NCI-H774 (cell line): ENCODE measurements around the gene CDH8.
"Not testable (repeated sequence)": the region's sequence is repeated elsewhere in the genome, so short reads cannot be mapped to it uniquely, and the experiment has no call there.

Source experiments
- DNase-seq: peaks from one replicate; lab custom pipeline; 2025; lab: John Stamatoyannopoulos, UW

Gene CDH8

DNA sequence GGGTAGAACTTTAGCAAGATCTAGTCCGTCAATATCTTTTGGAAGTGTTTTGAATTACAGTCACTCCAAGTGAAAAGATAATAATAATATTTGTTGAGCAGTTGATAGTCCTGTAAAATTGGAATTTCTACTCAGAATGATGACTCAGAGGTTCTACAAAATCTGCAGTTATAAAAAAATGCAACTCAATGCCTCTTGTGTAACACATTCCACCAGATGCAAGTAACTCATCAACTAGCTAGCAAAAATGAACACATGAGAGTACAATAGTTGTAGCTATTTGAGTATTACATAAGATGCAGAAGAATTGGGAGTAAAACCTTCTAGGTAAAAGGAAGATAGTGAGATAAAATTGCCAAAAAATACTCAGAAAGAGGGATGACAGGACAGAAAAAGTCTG lies 177.2 kb downstream of the CDH8 start:
- no peak for DNase-seq

- peak; percentile 72 for DNase-seq
These were observed 193.6 kb downstream of the CDH8 start for GRCh38 chr16:61842666-61843065.

DNA sequence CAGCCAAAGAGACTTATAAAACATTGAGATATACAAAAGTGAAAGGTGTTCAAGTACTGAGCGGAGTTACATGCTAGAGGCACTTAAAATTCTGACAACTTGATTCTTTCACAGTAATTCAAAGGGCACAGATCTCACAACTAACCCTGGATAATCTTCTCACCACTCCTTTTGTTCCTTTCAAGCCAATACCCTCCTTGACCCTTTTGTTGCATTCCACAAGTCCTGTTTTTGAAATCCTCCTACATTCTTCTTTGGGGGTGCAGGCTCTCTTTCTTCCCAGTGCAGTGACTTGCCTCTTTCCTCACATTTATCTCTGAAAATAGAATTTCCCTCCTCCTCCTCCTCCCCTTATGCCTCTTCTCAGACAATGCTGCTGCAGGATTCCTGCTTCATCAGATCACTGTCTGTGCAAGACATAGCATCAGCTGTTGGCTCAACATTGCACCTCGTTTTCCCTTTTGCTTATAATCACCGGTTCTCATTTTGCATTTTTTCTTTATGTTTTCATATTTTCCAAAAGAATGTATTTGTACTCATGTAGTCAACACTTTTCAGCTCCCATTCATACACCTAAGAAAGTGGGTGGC lies 199.3 kb downstream of the CDH8 start:
- DNase-seq = no peak

GRCh38 chr16:61834082-61834481 lies 202.2 kb downstream of the CDH8 start:
- DNase-seq = no peak

DNA sequence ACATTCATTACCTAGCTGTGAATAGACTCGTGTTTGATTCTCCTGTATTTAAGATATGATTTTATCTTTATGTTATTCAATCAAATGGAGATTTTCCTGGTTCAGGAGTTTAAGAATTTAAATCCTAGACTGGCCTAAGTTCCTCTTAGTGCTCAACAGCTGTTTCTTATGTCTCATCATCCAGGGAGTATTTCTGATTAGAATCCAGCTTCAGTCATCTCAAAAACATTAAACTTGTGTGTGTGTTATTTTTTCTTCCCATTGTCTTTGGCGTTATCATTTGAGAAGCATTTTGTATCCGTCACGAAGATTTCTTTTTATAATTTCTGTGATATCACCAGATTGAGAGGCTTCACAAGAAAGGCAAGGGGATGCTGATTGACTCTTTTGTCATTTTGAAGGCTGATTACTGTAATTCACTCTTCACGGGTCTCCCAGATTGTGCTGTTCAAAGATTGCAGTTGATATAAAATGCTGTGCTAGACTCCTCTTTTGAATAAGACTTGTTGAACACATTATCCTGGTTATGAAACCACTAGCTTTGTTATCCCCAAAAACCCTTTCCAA lies 204.8 kb downstream of the CDH8 start:
- no peak for DNase-seq

DNA sequence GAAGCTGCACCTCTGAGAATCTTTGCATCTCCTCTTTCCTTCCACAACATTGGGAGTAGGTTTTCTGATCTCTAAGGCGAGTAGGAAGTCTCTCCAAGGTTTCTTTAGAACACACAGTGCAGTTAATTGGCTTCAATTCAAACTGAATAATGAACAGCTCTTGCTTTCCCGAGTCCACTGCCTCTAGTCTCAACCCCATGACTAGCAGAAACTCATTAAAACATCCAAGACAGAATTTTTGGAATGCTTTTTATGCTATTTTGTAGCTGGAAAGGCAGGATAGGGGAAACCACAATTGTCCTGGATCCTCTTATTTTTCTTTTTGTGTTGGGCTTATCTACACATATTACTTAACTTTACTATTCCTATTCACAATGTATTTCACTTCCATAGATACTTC lies 206.6 kb downstream of the CDH8 start:
- DNase-seq = no peak

- no peak for DNase-seq
These were observed 212.9 kb downstream of the CDH8 start for GRCh38 chr16:61823326-61823725.

GRCh38 chr16:61820820-61821219 lies 215.4 kb downstream of the CDH8 start:
- no peak for DNase-seq

- no peak for DNase-seq
These were observed 215.8 kb downstream of the CDH8 start for GRCh38 chr16:61820398-61820797.

- no peak for DNase-seq
These were observed 217.4 kb downstream of the CDH8 start for GRCh38 chr16:61818850-61819249.

GRCh38 chr16:61817583-61818278 lies 218.5 kb downstream of the CDH8 start:
- no peak for DNase-seq

DNA sequence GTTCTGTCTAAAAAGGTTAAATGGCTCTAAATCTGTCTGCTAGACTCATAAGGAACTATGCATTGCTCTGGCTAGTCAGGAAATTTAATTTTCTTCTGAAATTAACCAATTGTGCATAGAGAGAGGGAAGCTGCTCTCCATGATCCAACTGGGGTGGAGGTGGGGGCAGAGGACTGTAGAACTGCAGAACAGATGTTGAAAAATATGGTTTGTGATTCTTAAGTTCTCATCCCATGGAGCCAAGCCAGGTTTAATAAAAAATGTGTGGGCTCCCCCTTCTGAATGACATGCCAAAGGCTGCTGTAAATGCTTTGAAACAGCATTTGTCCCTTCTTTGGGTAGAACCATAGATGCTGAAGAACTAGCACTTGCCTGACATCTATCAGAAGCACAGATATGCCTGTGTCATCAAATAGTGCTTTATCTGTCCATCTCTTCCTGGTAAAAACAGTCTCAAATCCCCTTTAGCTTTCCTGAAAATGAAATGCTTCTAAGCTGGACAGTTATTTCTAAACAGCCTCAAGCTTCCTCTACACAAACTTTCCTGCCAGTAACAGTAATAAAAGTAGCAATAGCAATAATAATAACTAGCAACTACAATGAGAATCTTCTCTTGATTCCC lies 221.4 kb downstream of the CDH8 start:
- no peak for DNase-seq

- no peak for DNase-seq
These were observed 222.9 kb downstream of the CDH8 start for GRCh38 chr16:61813339-61813738.

GRCh38 chr16:61812251-61812650 lies 224.0 kb downstream of the CDH8 start:
- no peak for DNase-seq

GRCh38 chr16:61807551-61807950 lies 228.7 kb downstream of the CDH8 start:
- no peak for DNase-seq

DNA sequence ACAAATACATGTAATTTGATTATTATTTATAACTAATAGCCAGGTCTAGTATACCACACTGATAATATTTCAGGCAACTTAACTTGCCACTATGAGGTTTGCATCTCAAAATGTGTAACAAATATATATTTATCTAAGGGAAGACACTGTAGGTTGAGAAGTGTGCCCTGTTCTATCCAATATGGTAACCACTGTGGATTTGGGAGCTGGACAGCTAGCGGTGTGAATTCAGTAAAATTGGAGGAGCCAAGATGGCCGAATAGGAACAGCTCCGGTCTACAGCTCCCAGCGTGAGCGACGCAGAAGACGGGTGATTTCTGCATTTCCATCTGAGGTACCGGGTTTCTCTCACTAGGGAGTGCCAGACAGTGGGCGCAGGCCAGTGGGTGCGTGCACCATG lies 235.0 kb downstream of the CDH8 start:
- not testable (repeated sequence) for DNase-seq

- no peak for DNase-seq
These were observed 237.5 kb downstream of the CDH8 start for GRCh38 chr16:61798741-61799140.

- DNase-seq = no peak
These were observed 238.2 kb downstream of the CDH8 start for GRCh38 chr16:61797961-61798507.

DNA sequence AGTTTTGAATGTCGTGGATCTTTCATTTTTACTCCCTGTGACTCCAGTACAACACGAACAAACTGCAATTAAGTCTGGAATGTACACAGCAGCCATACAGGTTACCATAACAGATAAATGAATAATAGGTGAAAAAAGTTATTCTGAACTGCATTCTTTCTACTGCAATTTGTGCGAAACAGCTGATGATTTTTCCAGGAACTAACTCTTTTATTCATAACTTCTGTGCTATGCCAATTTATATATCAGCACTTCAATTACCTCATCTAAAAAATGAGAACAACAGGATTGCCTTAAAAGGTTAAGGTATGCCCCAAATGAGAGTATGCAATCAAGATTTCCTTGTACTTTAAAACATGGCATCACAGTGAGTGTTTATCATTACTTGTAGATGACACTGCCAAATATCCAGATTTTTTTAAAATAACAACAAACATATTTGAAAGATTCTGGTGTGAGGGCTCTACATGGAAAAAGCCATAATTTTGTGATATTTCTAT lies 238.9 kb downstream of the CDH8 start:
- no peak for DNase-seq

GRCh38 chr16:61792194-61792909 lies 243.9 kb downstream of the CDH8 start:
- no peak for DNase-seq

DNA sequence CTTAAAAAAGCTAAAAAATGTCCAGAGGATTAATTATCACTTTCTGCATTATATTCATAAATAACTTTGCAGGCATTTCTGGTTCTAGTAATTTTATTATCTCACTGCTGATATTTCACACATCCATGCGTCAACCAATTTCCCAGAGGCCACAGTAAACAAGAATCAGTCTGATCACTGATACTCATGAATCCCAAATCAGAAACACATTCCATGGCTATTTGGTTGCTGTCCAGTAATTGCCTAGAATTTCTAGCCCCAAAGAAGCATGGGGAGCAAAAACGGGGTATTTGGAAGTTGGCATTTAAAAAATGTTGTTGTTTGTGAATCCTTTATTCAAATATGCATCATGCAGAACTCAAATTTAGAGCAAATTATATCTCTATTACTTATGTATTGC lies 244.8 kb downstream of the CDH8 start:
- no peak for DNase-seq

- DNase-seq = not testable (repeated sequence)
These were observed 254.4 kb downstream of the CDH8 start for GRCh38 chr16:61781855-61782254.
